ENCODE measurements around the gene UBP1.
"Not testable (repeated sequence)": the region's sequence is repeated elsewhere in the genome, so short reads cannot be mapped to it uniquely, and the experiment has no call there.

UBP1 gene, protein sequence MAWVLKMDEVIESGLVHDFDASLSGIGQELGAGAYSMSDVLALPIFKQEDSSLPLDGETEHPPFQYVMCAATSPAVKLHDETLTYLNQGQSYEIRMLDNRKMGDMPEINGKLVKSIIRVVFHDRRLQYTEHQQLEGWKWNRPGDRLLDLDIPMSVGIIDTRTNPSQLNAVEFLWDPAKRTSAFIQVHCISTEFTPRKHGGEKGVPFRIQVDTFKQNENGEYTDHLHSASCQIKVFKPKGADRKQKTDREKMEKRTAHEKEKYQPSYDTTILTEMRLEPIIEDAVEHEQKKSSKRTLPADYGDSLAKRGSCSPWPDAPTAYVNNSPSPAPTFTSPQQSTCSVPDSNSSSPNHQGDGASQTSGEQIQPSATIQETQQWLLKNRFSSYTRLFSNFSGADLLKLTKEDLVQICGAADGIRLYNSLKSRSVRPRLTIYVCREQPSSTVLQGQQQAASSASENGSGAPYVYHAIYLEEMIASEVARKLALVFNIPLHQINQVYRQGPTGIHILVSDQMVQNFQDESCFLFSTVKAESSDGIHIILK

DNA sequence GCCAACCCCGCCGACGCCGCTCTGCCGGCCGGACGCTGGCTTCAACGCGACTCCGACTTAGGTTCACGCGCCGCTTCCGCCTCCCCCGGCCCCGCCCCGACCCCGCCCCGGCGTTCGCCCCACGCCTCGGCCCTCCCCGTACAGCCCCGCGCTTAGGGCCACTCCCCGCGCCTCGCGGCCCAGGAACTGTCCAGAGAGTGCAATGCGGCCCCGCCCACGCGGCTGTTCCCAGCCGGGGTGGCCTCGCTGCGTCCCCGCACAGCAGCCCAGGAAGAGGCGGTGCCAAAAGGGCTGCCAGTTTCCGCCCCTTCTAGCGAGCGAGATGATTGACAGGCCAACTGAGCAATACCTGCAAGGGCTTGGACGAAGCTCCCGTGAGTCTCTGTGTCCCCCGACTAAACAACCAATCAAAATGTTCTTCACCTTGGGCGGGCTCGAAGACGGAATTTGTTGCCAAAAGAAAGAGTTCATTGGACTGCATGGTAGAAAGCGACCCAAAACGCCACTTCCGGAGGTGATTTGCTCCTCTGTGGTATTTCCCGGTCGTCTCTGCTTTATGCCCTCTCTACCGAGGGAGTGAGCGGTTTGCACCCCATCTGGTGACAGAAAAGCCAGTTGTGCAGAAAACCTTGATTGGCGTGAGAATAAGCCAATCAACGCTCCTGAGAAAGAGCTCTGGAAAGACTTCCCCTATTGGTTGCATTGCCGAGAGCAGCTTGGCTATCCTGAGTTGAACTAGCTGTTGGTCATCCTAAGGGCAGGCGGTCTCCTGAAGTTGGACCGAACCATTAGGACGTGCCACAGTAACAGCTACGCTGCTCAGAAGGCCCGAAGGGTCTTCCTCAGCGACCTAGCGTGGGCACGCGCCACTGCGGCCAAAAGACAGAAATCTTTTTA lies at the start of gene UBP1:
TSS of gene UBP1 (minus strand) at position 78 of the 897 bp plus-strand sequence. CDS start 557 bp downstream, outside the sequence.
- peak; percentile 91 for DNase-seq

DNA sequence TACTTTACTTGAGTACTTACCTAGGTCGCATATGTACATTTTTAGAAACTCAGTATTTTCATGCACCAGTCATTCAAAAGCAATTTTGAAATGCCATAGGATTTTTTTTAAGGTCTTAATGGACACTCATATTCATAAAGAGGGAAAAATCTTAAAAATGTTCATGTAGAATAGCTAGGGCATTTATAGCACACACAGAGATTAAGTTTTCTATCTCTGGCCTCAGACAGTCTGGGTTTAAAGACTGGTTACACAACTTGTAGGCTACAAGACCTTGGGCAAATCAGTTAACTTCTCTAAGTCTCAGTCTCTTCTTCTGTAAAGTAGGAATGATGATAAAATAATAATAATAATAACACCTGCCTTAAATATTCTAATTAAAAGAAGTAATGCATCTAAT lies 48.5 kb upstream of the UBP1 start:
- DNase-seq: no peak

DNA sequence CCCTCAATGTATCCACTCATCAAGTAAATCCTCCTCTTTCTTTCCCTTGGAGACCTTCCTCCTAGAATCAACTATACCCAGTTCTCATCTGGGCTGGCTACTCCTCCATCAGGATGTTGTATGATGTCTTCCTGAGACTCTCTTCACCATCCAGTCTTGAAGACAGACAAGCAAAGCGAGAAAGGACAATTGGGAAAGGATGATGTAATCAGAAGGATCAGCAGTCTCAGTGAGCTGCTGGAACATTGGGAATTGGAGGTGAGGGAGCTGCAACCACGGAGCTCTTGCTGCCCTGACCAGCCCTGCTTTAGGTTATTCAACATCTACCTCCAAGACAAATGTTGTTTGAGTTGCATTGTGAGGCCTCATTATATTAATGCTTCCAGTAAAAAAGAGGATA lies 48.0 kb upstream of the UBP1 start:
- DNase-seq: no peak

DNA sequence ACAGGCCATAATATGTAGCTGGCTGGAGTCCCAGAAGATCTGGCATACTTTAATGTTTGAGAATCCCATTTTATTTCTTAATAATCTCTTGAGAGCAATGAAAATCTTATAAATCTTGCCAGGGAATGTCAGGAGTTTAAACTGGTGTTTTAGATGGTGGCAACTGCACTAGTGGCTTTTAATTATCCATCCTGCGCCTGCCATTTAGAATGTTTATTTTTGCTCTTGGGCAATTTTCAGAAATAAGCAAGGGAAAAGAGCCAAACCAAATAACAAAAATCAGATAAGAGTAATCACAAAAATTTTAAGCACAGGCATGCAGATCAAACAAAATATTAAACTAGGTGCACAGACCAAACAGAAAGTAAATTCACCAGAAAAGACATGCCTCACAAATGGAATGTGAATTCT lies 41.9 kb upstream of the UBP1 start:
- DNase-seq: no peak

DNA sequence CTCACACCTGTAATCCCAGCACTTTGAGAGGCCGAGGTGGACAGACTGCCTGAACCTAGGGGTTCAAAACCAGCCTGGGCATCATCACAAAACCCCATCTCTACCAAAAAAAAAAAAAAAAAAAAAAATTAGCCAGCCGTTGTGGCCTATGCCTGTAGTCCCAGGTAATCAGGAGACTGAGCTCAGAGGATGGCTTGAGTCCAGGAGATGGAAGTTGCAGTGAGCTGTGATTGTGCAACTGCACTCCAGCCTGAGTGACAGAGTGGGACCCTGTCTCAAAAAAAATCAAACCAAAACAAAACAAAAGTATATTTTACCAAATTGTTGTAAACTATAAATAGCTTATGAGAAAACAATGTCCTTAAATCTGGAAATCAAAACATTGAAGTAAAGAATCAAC lies 34.7 kb upstream of the UBP1 start:
- DNase-seq: no peak

DNA sequence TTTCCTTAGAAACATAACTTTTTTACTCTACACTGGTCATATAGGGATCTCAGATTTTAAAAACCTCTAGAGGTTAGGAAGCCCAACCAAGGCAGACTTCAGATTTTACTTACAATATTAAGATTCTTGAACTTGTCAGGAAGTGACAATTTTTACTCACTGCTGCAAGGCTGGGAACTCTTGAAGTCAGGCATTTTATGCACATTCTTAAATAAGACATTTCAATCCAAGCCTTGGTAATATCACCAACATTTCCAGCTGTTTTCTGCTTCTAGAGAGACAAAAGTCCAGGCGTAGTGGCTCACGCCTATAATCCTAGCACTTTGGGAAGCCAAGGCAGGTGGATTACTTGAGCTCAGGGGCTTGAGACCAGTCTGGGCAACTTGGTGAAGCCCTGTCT lies 33.6 kb upstream of the UBP1 start:
- DNase-seq: no peak

DNA sequence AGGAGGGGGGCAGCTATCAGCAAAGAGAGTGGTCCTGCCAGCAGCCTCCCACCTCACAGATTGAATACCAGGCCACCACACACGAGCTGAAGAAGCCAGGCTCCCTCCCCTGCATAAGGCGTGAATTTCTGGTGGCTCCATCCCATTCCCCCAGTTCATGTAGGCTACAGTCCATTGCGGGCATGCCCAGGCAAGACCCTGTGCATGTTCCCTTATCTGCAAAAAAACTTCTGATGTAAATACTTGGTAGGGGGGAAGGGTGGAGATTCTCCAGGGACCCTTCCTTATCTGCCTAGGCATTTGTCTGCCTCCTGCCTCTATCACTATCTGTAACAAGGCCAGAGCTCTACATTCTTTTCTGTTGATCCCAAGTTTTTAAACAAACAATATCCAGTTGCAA lies 27.6 kb upstream of the UBP1 start:
- no peak for DNase-seq

DNA sequence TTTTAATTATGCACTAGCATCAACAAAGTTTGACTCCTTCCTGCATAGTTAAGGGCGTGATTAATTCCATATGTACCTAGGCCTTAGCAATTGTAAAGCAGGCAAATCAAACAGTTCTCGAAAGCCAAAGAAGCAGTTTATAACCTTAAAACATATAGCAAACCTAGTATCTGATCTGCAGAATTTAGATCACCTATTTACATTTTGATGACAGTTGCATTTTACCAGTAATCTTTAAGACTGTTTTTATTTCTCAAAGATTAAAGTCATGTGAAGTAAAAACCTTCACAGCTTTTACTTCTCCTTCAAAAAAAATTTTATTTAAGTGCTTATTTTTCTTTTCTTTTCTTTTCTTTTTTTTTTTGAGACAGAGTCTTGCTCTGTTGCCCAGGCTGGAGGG lies 20.9 kb upstream of the UBP1 start:
- no peak for DNase-seq

DNA sequence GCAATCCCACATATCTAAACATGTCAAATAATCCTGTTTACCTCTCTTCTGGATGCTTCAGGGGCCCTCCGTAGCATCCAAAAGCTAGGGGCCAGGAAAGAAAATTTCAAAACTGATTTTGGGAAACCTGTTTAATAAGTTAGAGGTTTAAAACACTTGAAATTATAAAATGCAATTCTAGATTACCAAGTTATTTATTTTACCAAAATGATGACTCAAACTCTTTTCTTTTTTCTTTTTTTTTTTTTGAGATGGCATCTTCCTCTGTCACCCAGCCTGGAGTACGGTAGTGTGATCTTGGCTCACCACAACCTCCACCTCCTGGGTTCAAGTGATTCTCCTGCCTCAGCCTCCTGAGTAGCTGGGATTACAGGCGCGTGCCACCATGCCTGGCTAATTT lies 19.4 kb upstream of the UBP1 start:
- not testable (repeated sequence) for DNase-seq

DNA sequence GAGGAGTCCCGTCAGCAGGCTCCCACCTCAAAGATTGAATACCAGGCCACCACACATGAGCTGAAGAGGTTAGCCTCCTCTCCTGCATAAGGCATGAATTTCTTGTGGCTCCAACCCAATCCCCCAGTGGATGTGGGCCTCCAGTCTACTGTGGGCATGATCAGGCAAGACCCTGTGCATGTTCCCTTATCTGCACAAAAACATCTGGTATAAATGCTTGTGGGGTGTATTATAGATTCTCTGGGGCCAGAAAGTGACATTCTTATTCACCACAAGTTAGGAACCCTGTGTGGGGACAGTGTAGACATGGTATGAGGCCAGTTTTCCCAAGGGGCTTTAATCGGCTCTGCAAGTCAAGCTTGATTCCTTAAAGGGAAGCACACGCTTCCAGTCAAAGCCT lies 18.2 kb upstream of the UBP1 start:
- DNase-seq: no peak

DNA sequence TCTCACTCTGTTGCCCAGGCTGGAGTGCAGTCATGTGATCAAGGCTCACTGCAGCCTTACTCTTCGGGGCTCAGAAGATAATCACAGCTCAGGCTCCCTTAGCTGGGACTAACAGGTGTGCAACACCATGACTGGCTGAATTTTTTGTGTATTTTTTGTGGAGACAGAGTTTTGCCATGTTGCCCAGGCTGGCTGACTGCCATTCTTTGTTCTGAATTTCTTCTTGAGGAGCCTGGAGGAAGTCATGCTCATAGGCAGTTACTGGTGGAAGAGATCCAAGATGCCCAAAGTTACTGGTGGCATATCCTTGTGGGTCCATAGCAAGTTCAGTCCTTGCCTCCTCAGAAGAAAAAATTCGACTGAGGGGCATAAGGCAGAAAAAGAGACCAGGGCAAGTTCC lies 16.6 kb upstream of the UBP1 start:
- DNase-seq: no peak

DNA sequence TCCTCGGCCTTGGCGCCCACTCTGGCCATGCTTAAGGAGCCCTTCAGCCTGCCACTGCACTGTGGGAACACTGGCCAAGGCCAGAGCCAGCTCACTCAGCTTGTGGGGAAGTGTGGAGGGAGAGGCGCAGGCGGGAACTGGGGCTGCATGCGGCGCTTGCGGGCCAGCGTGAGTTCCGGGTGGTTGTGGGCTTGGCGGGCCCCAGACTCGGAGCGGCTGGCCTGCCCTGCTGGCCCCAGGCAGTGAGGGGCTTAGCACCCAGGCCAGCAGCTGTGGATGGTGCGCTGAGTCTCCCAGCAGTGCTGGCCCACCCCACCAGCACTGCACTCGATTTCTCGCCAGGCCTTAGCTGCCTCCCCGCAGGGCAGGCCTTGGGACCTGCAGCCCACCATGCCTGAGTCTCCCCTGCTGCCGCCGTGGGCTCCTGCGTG lies 13.1 kb upstream of the UBP1 start:
- no peak for DNase-seq

DNA sequence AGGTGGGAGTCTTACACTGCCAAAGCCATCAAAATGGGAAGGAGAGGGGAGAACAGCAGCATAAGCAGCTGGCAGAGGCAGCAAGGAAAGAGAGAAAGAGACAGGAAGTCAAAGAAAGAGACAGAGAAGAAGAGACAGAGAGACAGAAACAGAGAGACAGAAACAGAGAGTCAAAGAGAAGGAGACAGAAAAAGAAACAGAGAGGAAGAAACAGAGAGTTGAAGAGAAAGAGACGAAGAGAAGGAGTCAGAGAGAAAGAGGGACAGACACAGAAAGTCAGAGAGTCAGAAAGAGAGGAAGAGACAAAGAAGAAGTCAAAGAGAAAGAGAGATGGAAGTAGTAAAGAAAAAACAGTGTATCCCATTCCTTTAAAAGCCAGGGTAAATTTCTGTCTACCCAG lies 11.8 kb upstream of the UBP1 start:
- not testable (repeated sequence) for DNase-seq

DNA sequence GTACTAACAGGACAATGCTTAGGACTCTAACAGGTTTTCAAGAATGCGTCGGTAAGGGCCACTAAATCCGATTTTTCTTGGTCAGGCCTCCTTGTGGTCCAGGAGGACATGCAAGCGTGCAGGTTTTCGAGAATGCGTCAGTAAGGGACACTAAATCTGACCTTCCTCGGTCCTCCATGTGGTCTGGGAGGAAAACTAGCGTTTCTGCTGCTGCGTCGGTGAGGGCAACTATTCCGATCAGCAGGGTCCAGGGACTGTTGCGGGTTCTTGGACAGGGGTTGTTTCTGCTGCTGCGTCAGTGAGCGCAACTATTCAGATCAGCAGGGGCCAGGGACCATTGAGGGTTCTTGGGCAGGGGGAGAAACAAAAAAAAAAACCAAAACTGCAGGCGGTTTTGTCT lies 7.8 kb upstream of the UBP1 start:
- DNase-seq: no peak

DNA sequence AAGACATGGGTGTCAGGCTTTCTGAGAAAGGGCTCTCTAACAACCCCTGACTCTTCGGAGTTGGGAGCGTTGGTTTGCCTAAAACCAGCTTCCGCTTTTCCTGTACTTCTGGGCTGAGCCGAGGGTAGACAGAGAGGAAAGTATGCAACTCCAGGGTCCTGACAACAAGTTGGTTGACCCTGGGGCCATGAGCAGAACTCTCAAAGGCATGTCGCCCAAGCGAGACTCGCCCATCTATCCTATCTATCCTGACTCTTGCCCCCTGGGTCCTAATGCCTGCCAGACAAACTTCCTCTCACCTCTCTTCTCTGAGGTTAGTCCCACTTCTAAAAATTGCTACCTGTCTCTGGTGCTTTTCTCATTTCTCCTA lies 7.0 kb upstream of the UBP1 start:
- DNase-seq: not testable (repeated sequence)

DNA sequence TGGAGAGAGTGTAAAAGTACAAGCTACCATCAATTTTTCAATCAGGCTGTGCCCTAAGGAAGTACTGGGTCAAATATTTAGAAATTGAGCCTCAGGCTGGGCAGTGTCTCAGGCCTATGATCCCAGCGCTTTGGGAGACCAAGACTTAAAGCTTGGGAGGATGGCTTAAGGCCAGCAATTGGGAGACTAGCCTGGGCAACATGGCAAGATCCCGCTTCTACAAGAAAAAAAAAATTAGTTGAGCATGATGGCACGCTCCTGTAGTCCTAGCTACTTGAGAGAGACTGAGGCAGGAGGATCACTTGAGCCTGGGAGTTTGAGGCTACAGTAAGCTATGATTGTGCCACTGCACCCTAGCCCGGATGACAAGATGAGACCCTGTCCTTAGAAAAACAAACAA lies 2.0 kb upstream of the UBP1 start:
- DNase-seq: no peak

DNA sequence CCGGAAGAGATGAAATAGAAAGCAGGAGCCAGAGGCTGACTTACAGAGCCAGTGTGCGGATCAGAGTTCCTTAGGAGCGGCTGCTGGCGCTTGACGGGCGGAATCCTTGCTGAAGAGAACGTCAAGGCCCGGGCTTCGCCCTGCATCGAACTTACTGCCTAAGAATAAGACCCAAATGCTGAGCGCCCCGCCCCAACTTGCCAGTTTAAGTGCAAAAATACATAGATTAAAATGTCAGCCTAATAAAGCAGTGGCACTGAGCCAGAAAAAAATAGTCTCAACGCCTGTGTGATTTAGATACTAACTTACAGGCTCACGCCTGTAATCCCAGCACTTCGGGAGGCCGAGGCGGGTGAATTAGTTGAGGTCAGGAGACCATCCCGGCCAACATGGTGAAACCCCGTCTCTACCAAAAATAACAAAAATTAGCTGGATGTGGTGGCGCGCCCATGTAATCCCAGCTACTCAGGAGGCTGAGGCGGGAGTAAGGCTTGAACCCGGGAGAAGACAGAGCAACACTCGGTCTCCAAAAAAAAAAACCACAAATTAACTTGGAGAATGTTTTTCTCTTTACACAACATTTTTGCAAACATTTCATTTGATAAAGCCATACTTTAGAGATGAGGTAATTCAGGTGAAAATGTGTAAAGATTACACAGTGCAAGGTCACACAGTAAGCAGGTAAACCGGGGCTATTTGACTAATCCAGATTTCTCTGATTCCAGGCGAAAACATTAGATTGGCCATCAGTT lies 1.2 kb upstream of the UBP1 start:
- DNase-seq: no peak

DNA sequence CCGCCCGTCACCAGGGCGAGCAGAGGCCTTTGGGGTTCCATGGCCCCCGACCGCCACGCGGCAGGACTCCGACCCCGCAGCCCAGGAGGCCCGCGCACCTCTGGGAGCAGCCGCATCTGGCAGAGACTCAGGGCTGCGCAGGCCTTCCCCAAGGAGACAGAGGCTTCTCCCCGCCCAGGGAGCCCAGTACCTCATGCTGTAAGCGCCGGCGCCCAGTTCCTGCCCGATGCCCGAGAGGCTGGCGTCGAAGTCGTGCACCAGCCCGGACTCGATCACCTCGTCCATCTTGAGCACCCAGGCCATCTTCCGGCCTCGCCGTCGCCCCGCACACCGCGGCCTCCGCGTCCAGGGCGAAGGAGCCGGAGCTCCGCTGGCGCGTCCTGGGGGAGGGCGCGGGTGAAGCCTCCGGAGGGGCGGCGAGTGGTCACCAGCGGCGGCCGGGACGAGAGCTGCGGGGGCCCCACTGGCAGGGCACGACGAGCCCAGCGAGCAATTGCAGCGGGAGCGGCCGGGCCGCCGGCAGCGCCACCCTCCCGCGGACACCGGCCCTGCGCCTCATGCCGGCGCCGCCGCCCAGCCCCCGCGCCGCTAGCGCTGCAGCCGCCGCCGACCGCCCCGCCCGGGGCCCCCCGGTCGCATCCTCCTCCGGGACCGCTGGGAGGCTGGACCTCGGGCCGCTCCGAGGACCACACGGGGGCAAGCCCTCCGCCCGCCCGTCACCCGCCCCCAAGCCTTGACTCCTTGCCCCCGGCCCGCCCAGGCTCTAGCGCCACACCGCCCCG lies 468 bp downstream of the UBP1 start:
- peak; percentile 34 for DNase-seq

DNA sequence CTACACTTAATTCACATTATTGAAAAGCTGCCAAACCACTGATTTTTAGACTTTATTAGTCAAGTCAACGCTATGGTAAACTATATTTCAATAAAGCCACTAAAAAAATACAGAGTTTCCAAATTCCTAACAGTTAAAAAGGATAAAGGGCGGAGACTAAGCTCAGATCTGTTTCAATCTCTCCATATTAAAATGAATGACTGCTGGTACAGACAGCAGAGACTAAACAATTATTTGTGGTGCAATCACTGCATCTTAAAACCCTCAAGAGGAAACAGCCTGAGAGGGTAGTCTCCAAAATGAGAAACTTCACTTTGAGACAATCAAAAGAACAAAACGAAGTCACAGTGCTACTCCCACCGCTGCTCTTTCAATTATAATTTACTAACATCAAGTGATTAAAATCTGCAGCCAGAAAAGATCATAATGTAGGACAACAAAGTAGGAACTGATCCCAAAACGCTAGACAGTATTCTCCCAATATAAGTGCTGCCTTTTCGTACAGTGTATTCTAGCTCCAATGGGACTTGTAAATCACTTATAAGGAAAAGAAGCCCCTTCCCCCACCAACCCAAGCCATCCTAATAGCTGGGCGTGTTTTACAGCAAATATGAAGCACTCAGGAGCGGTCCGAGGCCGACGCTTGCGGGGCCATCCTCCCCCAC lies 1.2 kb downstream of the UBP1 start:
- no peak for DNase-seq

DNA sequence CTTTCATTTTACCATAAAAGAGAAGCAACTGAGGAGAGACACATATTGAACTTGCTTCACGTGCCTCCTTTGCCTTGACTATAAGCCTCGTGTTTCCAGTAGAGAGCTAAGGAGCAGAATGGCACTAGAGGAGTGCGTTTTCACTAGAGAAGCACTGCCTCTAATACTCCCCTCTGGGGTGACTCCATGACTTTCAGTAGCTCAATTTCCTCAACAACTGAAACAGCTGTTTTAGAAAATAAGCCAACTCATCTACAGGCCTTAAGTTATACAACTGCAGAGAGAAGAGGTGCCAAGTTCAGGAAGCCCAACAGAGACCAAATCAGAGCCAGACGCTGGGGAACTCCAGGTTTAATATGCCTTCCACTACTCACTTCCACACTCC lies 1.9 kb downstream of the UBP1 start:
- no peak for DNase-seq

DNA sequence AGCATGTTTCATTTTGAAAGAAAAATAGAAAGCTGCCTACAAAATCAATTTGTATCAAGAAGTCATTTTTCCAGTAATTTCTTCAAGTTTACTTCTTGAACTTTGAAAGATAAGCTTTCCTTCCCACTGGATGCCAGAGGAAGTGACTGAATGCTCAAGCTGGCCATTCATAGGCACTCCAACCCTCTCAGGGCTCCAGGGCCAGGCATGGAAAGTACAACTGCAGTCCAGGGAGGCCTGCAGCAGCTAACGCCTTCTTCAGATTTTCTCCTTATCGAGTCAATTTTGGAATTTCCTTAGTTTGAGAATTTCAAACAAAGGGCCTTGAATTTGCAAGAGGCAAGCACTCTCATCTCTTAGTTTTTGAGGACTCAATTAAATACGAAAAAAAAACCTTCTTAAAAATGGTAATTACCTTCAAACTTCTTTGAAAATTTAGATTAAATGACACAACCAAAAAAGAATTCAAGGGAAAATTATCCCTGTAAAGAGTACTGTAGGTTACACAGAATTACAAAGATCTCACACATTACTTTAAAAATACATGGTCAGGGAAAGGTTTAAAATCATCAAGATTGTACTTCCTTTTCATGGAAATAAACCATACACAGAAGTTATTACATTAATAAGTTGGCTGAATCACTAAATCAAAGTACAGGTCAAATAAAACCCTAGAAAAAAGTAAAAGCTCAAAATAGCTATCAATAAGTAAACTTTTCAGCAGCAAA lies 2.5 kb downstream of the UBP1 start:
- no peak for DNase-seq
